ENCODE data around the gene PPP1R8. TPM values are rescaled to one million over a fixed set of nuclear protein-coding genes. Genes with fewer than 3 reads are reported as not detected.
A peak's percentile ranks its signal among the peaks of the same experiment; 100 is the strongest.
"Not testable (repeated sequence)": the region's sequence is repeated elsewhere in the genome, so short reads cannot be mapped to it uniquely, and the experiment has no call there.

PPP1R8 gene
- total RNA-seq, 1 experiment from 2014 or later, result 60.0 TPM

DNA sequence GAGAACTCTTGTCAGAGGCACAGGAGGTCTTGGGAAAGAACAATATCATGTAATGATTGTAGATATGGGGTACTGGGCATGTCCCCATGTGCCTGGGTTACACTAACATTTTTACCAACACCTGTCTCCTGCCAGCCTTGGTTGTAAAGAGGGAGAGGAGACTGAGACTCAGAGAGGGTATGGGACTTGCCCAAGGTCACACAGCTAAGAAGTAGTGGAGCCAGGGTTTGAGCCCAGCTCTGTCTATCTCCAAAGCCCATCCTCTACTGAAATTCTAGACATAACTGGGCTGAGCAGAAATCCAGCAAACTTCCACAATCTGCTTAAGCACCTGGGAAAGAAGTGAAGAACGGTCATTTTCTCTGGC, 39.1 kb downstream of the PPP1R8 start:
- Histone ChIP-seq H3K27ac (no peak overlapping the region), H3K36me3 (no peaks in the 10 kb centered on the region)

DNA sequence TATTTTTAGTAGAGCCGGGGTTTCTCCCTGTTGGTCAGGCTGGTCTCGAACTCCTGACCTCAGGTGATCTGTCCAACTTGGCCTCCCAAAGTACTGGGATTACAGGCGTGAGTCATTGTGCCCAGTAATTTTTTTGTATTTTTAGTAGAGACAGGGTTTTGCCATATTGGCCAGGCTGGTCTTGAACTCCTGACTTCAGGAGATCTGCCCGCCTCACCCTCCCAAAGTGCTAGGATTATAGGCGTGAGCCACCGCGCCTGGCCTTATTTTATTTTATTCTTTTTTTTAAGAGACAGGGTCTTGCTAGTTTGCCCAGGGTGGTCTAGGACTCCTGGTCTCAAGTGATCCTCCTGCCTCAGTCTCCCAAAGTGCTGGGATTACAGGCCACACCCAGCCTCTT, 40.5 kb downstream of the PPP1R8 start:
- DNase-seq (ENCODE audit: low read depth in 1 of 2, low spot score in 2 of 2); H3K27me3 ChIP-seq (replicated peaks); H3K36me3 ChIP-seq; H3K27ac ChIP-seq; H3K9me3 ChIP-seq (replicated peaks); H3K4me3 ChIP-seq: not testable (repeated sequence)
- H3K4me1 ChIP-seq (replicated peaks), result peaks cover 13% of the 10 kb centered on the region

More for the DNA sequence above, 39.1 kb downstream of the PPP1R8 start:
- Histone ChIP-seq H3K4me3 (no peak overlapping the region), H3K4me1 (replicated peaks) (peaks cover 10% of the 10 kb centered on the region), H3K9me3 (replicated peaks) (no peaks in the 10 kb centered on the region), H3K27me3 (replicated peaks) (no peaks in the 10 kb centered on the region)
- DNase-seq (ENCODE audit: low read depth in 1 of 2, low spot score in 2 of 2), result no peak

- H3K9me3 ChIP-seq (replicated peaks), result no peaks in the 10 kb centered on the region
- no peak within 1 kb of the TSS for H3K27ac ChIP-seq
- DNase-seq (ENCODE audit: low read depth in 1 of 2, low spot score in 2 of 2), result peak in 1 of 2 experiments; percentile 19
- H3K4me1 ChIP-seq (replicated peaks), result peaks cover 13% of the 10 kb centered on the region
- peak within 1 kb of the TSS; percentile 45 for H3K4me3 ChIP-seq
- no peaks in the 10 kb centered on the region for H3K36me3 ChIP-seq
- no peaks in the 10 kb centered on the region for H3K27me3 ChIP-seq (replicated peaks)
Measured at GRCh38 chr1:27872059-27872801, 41.6 kb downstream of the PPP1R8 start, which contains the start of gene THEMIS2. Gene THEMIS2 (plus strand): TSS chr1:27872544. CDS start chr1:27872572, 28 bp downstream.

DNA sequence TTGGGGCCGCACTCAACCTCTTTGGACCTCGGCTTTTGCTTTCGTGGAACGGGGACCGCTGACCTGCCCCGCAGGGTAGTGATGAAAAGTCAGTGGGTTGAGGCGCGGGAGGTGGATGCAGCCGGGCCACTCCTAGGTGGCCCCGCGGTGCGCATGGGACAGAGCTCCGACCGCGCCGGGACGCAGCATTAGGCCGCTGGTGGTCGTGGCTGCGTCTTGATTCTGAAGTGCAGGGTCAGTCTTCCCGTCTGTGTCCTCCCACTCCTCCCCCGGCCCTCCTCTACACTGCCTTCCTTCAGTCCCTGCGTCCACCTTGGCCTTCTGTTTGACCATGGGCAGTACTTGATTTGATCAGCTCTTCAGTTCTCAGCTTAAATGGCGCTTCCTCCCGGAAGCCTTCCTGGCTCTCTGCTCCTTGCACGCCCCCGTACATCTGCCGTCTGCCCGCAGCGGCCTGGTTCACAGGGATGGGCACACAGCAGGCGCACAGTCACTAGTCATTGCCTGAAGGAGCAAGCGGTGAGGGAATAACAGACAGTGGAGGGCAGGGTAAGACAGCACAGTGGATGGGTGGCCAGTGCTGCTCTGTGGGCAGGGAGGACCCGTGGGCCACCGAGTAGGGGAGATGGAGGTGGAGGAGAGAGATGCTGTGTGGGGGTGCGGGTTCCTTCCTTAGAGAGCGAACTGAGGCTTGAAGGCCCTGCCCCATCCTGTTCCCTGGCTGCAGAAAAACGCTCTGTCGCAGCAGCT, 42.4 kb downstream of the PPP1R8 start:
- Histone ChIP-seq H3K9me3 (replicated peaks) (no peaks in the 10 kb centered on the region), H3K27me3 (replicated peaks) (no peaks in the 10 kb centered on the region), H3K4me3 (peak overlapping the region; percentile 45), H3K27ac (no peak overlapping the region), H3K36me3 (no peaks in the 10 kb centered on the region), H3K4me1 (replicated peaks) (peaks cover 13% of the 10 kb centered on the region)
- DNase-seq (ENCODE audit: low read depth in 1 of 2, low spot score in 2 of 2), result no peak

GRCh38 chr1:27873671-27874384, 43.2 kb downstream of the PPP1R8 start:
- Histone ChIP-seq H3K36me3 (no peaks in the 10 kb centered on the region), H3K27me3 (replicated peaks) (no peaks in the 10 kb centered on the region), H3K27ac (no peak overlapping the region), H3K9me3 (replicated peaks) (no peaks in the 10 kb centered on the region), H3K4me1 (replicated peaks) (peaks cover 13% of the 10 kb centered on the region), H3K4me3 (no peak overlapping the region)
- no peak for DNase-seq (ENCODE audit: low read depth in 1 of 2, low spot score in 2 of 2)

GRCh38 chr1:27876341-27877114, 45.9 kb downstream of the PPP1R8 start:
- Histone ChIP-seq H3K27me3 (replicated peaks) (no peaks in the 10 kb centered on the region), H3K4me1 (replicated peaks) (peaks cover 13% of the 10 kb centered on the region), H3K9me3 (replicated peaks) (no peaks in the 10 kb centered on the region), H3K36me3 (no peaks in the 10 kb centered on the region), H3K27ac (no peak overlapping the region), H3K4me3 (no peak overlapping the region)
- DNase-seq (ENCODE audit: low read depth in 1 of 2, low spot score in 2 of 2), result no peak

DNA sequence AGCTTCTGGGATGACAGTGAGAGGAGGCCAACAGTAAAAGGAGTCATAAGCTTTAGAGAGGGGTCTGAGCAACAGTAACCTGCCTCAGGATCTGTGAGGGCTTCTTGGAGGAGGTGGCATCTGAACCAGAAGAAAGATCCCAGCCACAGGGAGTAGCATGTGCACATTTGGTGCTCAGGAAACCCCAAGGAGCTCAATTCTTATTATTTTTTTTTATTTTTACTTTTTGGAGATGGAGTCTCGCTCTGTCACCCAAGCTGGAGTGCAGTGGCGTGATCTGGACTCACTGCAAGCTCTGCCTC, 46.5 kb downstream of the PPP1R8 start:
- H3K36me3 ChIP-seq, result no peaks in the 10 kb centered on the region
- H3K9me3 ChIP-seq (replicated peaks), result no peaks in the 10 kb centered on the region
- no peak overlapping the region for H3K4me3 ChIP-seq
- no peak for DNase-seq (ENCODE audit: low read depth in 1 of 2, low spot score in 2 of 2)
- no peaks in the 10 kb centered on the region for H3K27me3 ChIP-seq (replicated peaks)
- peaks cover 13% of the 10 kb centered on the region for H3K4me1 ChIP-seq (replicated peaks)
- H3K27ac ChIP-seq, result no peak overlapping the region

DNA sequence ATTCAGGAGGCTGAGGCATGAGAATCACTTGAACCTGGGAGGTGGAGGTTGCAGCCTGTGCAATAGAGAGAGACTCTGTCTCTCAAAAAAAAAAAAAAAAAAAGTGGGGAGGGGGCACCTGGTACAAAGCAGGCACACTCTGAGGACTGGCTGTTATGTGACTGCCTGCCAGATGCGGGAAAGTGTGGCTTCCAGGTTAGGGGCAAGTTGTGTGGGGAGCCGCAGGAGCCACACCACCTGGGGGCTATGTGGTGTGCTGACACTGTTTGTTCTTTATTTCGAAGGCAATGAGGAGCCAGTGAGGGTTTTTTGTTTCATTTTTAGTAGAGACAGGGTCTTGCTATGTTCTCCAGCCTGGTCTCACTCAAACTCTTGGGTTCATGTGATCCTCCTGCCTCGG, 47.5 kb downstream of the PPP1R8 start:
- no peaks in the 10 kb centered on the region for H3K9me3 ChIP-seq (replicated peaks)
- peaks cover 6% of the 10 kb centered on the region for H3K4me1 ChIP-seq (replicated peaks)
- no peak overlapping the region for H3K4me3 ChIP-seq
- DNase-seq (ENCODE audit: low read depth in 1 of 2, low spot score in 2 of 2), result no peak
- H3K27me3 ChIP-seq (replicated peaks), result no peaks in the 10 kb centered on the region
- no peaks in the 10 kb centered on the region for H3K36me3 ChIP-seq
- no peak overlapping the region for H3K27ac ChIP-seq

DNA sequence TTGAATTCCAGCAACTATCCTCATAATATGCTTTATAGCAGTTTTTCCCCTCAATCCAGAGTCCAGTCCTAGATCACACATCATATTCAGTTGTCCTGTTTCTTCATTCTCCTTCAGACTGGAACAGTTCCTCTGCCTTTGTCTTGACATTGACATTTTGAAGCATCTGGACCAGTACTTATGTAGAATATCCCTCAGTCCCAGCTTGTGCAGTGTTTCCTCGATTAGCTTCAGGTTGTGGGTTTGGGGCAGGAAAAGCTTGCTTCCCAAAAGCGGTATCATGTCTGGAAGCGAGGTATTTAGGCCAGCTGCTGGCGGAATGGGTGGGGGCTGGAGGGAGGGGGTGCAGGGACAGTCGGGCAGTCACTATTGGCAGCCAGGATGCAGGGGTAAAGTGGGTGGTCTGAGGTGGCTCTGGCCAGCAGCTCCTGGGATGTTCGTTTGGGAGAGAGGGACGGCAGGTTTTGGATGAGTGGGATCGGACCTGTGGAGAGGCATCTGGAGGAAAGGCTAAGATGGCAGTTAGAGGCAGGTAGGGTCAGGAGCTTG, 48.3 kb downstream of the PPP1R8 start:
- DNase-seq (ENCODE audit: low read depth in 1 of 2, low spot score in 2 of 2), result no peak
- Histone ChIP-seq H3K4me3 (no peak overlapping the region), H3K36me3 (no peaks in the 10 kb centered on the region), H3K27me3 (replicated peaks) (no peaks in the 10 kb centered on the region), H3K27ac (no peak overlapping the region), H3K4me1 (replicated peaks) (peaks cover 3% of the 10 kb centered on the region), H3K9me3 (replicated peaks) (no peaks in the 10 kb centered on the region)

- Histone ChIP-seq H3K4me1 (replicated peaks) (peaks cover 3% of the 10 kb centered on the region), H3K4me3 (no peak overlapping the region), H3K27ac (no peak overlapping the region), H3K36me3 (0 out of 2 replicates have a peak, but pooled peaks cover 2% of the 10 kb centered on the region), H3K9me3 (replicated peaks) (no peaks in the 10 kb centered on the region), H3K27me3 (replicated peaks) (no peaks in the 10 kb centered on the region)
- DNase-seq (ENCODE audit: low read depth in 1 of 2, low spot score in 2 of 2), result no peak
Measured at GRCh38 chr1:27879374-27880082, 48.9 kb downstream of the PPP1R8 start.

- Histone ChIP-seq H3K36me3 (0 out of 2 replicates have a peak, but pooled peaks cover 2% of the 10 kb centered on the region), H3K27ac (no peak overlapping the region), H3K9me3 (replicated peaks) (no peaks in the 10 kb centered on the region), H3K27me3 (replicated peaks) (no peaks in the 10 kb centered on the region), H3K4me3 (no peak overlapping the region), H3K4me1 (replicated peaks) (no peaks in the 10 kb centered on the region)
- DNase-seq (ENCODE audit: low read depth in 1 of 2, low spot score in 2 of 2), result no peak
Measured at GRCh38 chr1:27882543-27882903, 51.9 kb downstream of the PPP1R8 start.

GRCh38 chr1:27883536-27883935, 53.0 kb downstream of the PPP1R8 start:
- H3K9me3 ChIP-seq (replicated peaks), result no peaks in the 10 kb centered on the region
- H3K4me1 ChIP-seq (replicated peaks), result no peaks in the 10 kb centered on the region
- H3K27me3 ChIP-seq (replicated peaks), result no peaks in the 10 kb centered on the region
- no peak overlapping the region for H3K27ac ChIP-seq
- 0 out of 2 replicates have a peak, but pooled peaks cover 2% of the 10 kb centered on the region for H3K36me3 ChIP-seq
- H3K4me3 ChIP-seq, result no peak overlapping the region
- no peak for DNase-seq (ENCODE audit: low read depth in 1 of 2, low spot score in 2 of 2)
